GM15510 (cell line): ENCODE data around the gene NUB1.

Experiments
- POLR2A ChIP-seq: IDR thresholded peaks from 3 replicates; pipeline ENCODE4 v1.6.1; 2011; ENCODE audit warnings: borderline replicate concordance; ENCODE audit not compliant: insufficient read length; ENCODE audit errors: extremely low read depth

The NUB1 gene

DNA sequence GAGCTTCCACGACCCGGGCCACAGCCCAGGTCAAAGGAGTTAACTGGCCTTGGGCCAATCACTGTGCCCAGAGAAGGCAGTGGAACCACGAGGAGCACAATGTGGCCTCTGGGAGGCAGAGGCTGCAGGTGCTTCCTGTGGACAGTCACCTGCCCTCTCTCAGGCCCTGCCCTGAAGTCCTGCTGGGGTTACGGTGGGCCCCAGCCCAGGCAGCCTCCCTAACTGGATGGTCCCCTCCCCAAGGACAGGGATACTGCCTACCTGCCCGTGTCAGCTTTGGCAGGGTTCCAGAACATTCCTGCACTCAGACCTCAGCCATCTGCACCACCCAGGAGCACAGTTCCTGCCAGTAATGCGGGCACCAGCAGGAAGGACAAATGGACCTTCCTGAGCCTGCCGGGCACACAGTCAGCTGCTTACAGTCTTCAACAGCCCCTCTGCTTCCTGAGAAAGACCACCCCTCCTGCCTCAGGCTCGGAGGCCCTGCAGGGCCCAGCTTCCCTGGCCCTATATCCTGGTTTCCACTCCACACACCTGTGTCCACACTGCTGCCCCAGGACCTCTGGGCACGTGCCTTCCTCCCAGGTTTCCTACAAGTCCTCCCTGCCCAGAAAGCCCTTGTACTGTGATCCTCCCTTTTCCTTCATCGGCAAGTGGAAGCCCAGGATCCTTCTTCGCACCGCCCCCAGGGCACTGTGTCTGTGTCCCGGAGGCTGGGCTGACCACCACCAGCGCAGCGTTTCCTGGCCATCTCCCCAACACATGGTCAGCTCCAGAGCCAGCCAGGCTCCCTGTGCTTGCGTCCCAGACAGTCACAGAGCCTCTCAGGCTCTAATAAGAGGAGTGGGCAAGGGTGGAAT is 44.9 kb downstream of the NUB1 start:
- no peak for TF ChIP-seq POLR2A

GRCh38 chr7:151387161-151388006 is 45.8 kb downstream of the NUB1 start:
- TF ChIP-seq POLR2A: no peak

DNA sequence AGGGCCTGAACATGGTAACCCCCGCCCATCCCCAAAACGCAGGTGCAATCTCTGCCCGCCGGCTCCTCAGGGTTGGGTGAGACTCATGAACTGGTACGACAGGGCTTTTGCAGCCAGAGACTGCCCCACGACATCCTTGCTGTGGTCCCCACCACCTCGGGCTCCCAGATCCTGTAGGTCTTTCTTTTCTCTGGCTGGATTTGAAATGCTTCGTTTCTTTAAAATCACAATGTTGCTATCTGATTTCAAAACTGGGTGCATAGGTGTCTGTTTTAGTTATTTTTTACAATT is 46.3 kb downstream of the NUB1 start:
- no peak for TF ChIP-seq POLR2A

- TF ChIP-seq POLR2A: no peak
These were observed 46.8 kb downstream of the NUB1 start for GRCh38 chr7:151388430-151388829.

- TF ChIP-seq POLR2A: no peak
These were observed 47.6 kb downstream of the NUB1 start for GRCh38 chr7:151389096-151389767.

GRCh38 chr7:151389768-151390597 is 48.4 kb downstream of the NUB1 start:
- no peak for TF ChIP-seq POLR2A

GRCh38 chr7:151390598-151391357 is 49.2 kb downstream of the NUB1 start:
- no peak for TF ChIP-seq POLR2A

DNA sequence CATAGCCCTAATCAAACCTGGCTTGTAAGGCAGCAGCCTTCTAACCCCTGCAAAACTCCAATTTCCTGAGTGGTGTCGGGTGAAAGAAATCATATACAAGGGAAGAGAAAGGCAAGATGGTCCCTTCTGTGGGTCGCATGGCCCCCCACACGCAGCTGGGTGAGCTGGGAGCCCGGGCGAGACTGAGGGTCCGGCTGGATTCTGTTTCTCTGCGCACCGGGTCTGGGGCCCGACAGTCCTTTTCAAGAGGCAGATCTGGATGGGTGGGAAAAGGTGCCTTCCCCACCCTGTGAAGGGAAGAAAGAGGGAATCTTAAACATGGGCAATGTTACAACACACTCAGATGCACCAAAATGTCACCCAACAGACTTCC is 49.7 kb downstream of the NUB1 start:
- no peak for TF ChIP-seq POLR2A

GRCh38 chr7:151392002-151392401 is 50.4 kb downstream of the NUB1 start:
- no peak for TF ChIP-seq POLR2A

DNA sequence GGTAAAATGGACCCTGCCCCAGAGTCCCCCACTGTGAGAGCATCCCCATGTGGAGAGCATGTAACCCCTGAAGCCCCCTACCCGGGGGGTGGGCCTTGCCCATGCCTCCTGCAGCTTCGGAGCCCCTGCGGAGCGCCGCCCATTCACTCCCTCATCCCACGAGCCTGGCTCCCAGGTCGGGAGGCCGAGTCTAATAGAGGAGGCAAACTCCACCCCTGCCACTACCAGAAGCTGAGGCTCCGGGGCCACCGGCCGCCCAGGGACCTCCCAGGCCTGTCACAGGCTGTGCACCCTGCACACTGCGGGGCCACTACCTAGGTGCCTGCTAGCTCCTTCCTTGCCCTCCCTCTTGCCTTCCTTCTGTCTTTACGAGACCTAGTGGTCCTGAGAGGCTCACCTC is 50.8 kb downstream of the NUB1 start:
- TF ChIP-seq POLR2A: no peak

- no peak for TF ChIP-seq POLR2A
These were observed 51.7 kb downstream of the NUB1 start for GRCh38 chr7:151393031-151393977.

DNA sequence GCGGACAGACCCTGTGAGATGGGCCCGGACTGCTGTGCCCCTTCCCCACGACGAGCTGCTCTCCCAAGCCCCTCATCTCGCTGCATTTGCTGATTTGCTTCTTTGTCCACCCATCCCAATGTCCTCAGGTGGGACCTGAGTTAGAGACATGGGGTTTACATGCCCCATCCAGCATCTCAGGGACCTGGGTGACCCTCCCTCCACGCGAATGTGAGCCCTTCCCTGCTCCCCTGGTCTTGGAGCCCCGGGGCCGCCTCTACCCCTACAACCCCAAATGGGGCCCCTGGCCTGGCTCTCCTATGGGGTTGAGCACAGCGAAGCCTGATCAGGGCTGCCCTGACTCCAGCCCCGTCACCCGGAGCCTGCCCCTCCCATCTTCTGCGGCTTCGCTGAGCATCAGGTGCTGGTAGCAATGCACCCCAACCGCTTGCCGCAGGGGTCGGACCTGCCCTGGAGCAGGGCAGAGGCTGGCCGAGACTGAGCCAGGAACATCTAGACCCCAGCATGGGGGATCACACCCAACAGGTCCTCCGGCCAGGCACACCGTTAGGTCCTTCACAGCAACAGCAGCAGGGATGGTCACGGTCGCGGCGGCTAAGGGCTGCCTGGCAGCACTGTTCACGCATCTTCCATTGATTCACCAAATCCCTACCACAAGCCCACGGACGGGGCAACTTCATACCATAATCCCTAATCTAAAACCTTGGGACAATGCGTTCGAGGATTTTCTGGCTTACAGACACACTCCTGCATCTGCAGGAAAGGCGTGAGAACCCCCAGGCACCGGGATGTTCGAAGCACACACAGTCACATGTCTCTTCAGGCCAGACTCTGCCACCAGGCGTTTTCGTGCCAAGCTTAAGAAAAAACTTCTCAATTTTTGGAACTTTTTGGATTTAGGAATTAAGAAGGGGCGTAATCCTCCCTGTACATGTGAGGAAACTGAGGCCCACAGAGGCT is 52.7 kb downstream of the NUB1 start:
- no peak for TF ChIP-seq POLR2A
